Immature natural killer cell (primary cell): ENCODE results near the gene CD99. TPM values are rescaled to one million over a fixed set of nuclear protein-coding genes. Genes with fewer than 3 reads are reported as not detected.
"Not testable (repeated sequence)": the region's sequence is repeated elsewhere in the genome, so short reads cannot be mapped to it uniquely, and the experiment has no call there.

Source experiments
- DNase-seq, 3 donors: peaks; one replicate each; pipeline ENCODE4 v3.0.0; 2022; ENCODE audit warnings: mixed read lengths in 1 of 3
- H3K27ac Mint-ChIP-seq, 6 donors: one replicate each; pipeline ENCODE4 v1.8.0; 2020; ENCODE audit warnings: mixed read lengths in 6 of 6, mild to moderate bottlenecking in 5 of 6, inconsistent platforms in 4 of 6, moderate library complexity in 3 of 6
- H3K27me3 Mint-ChIP-seq, 3 donors: one replicate each; pipeline ENCODE4 v1.8.0; 2020 to 2021; ENCODE audit warnings: low read depth in 3 of 3, mild to moderate bottlenecking in 3 of 3, mixed read lengths in 3 of 3, moderate library complexity in 3 of 3, inconsistent platforms in 1 of 3
- H3K36me3 Mint-ChIP-seq, 3 donors: one replicate each; pipeline ENCODE4 v1.8.0; 2020; ENCODE audit warnings: mixed read lengths in 3 of 3, inconsistent platforms in 2 of 3, mild to moderate bottlenecking in 2 of 3
- H3K4me1 Mint-ChIP-seq, 2 donors: one replicate each; pipeline ENCODE4 v1.8.0; 2020; ENCODE audit warnings: inconsistent platforms in 2 of 2, mild to moderate bottlenecking in 2 of 2, mixed read lengths in 2 of 2, moderate library complexity in 1 of 2
- H3K4me3 Mint-ChIP-seq, 5 donors: one replicate each; pipeline ENCODE4 v1.8.0; 2020; ENCODE audit warnings: mild to moderate bottlenecking in 5 of 5, mixed read lengths in 5 of 5, inconsistent platforms in 3 of 5, moderate library complexity in 3 of 5
- H3K9me3 Mint-ChIP-seq, 6 donors: one replicate each; pipeline ENCODE4 v1.8.0; 2020; ENCODE audit warnings: mild to moderate bottlenecking in 6 of 6, mixed read lengths in 6 of 6, inconsistent platforms in 4 of 6, moderate library complexity in 3 of 6
- polyA plus RNA-seq, 3 donors: library from polyadenylated mRNA; unstranded; fragments of 300-500 nt; fragmentation: Illumina TruSeq; gene quantifications; one replicate each; pipeline ENCODE4 v1.2.3, GENCODE V29; 2021

CD99 gene
- polyA plus RNA-seq, 3 donors from 2014 or later: 479 to 672 (median 543) TPM

DNA sequence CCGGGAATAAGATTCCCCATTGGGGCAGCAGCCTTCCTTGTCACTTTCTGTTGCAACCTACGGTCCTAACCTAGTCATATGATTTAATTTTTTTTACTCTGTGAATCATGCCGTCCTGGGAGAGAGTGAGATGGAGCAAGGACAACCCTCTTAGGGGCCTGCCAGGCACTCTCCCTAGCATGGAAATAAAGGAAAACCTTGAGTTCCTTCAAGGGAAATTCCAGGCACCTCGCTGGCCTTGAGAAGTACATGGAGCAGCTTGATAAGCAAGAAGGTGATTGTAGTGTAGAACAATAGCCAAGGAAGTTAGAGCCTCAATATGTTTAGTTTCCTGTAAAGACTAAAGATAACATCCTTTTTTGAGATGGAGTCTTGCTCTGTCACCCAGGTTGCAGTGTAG lies 71.6 kb downstream of the CD99 start:
- H3K4me3 Mint-ChIP-seq, H3K9me3 Mint-ChIP-seq, DNase-seq, H3K27ac Mint-ChIP-seq, H3K36me3 Mint-ChIP-seq, H3K4me1 Mint-ChIP-seq: not testable (repeated sequence)
- peaks cover 0 to 14% (median 0%) of the 10 kb centered on the region in 3 donors for H3K27me3 Mint-ChIP-seq

DNA sequence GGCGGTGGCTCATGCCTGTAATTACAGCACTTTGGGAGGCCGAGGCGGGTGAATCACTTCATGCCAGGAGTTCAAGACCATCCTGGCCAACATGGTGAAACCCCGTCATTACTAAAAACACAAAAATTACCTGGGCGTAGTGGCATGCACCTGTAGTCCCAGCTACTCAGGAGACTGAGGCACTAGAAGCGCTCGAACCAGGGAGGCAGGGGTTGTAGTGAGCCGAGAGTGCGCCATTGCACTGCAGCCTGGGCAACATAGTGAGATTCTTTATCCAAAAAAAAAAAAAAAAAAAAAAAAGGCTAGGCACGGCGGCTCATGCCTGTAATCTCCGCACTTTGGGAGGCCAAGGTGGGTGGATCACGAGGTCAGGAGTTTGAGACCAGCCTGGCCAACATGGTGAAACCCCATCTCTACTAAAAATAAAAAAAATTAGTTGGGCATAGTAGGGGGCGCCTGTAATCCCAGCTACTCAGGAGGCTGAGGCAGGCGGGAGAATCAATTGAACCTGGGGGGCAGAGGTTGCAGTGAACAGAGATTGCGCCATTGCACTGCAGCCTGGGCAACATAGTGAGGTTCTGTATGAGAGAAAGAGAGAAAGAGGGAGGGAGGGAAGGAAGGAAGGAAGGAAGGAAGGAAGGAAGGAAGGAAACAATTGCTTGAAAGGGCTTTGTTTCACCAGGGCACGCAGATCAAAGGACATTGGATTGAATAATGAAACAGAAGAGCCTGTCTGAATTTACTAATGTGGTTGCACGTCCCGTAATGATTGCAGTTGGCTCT lies 73.9 kb downstream of the CD99 start:
- not testable (repeated sequence) for H3K9me3 Mint-ChIP-seq, H3K4me3 Mint-ChIP-seq, H3K4me1 Mint-ChIP-seq, DNase-seq, H3K27ac Mint-ChIP-seq, H3K27me3 Mint-ChIP-seq, H3K36me3 Mint-ChIP-seq

DNA sequence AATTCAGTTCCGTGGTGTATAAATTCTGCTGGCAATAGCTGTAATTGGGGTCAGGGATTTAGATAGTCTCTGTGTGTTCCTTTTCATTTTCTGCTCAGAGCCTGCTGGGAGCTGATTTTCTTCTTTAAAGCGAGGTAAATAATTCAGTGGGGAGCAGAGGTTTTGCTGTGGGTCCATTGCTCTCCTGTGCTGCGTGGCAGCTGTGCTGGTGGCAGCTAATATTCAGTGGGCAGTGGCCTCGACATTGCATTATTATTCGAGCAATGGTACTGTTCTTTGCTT lies 74.4 kb downstream of the CD99 start:
- peaks cover 0 to 8% (median 0%) of the 10 kb centered on the region in 3 donors for H3K27me3 Mint-ChIP-seq
- H3K4me3 Mint-ChIP-seq: no peak overlapping the region
- DNase-seq: no peak
- H3K4me1 Mint-ChIP-seq: no peaks in the 10 kb centered on the region
- peaks cover 0 to 6% (median 0%) of the 10 kb centered on the region in 3 donors for H3K36me3 Mint-ChIP-seq
- no peak overlapping the region for H3K27ac Mint-ChIP-seq
- H3K9me3 Mint-ChIP-seq: no peaks in the 10 kb centered on the region

DNA sequence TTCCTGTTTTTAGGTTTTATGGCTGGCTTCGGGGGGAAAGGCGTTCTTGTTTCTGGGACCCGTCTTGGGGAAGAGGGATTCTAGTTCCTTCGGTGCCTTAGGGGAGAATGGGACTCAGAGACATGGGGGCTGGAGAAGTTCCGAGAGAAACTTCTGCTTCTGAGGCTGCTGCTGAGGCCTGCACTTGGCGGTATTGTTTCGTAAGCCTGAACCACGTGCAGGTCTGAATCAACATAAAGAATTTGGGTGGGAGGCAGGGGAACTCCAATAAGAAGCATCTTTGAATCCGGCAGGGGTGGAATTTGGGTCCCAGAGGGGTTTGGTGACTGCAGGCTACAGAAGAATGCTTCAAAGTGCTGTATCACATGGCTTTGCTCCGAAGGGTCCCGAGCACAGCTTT lies 75.8 kb downstream of the CD99 start:
- Mint-ChIP-seq H3K27ac (no peak overlapping the region), H3K27me3 (peaks cover 0 to 4% (median 0%) of the 10 kb centered on the region in 3 donors), H3K36me3 (no peaks in the 10 kb centered on the region), H3K9me3 (no peaks in the 10 kb centered on the region), H3K4me1 (no peaks in the 10 kb centered on the region), H3K4me3 (no peak overlapping the region)
- DNase-seq: no peak

DNA sequence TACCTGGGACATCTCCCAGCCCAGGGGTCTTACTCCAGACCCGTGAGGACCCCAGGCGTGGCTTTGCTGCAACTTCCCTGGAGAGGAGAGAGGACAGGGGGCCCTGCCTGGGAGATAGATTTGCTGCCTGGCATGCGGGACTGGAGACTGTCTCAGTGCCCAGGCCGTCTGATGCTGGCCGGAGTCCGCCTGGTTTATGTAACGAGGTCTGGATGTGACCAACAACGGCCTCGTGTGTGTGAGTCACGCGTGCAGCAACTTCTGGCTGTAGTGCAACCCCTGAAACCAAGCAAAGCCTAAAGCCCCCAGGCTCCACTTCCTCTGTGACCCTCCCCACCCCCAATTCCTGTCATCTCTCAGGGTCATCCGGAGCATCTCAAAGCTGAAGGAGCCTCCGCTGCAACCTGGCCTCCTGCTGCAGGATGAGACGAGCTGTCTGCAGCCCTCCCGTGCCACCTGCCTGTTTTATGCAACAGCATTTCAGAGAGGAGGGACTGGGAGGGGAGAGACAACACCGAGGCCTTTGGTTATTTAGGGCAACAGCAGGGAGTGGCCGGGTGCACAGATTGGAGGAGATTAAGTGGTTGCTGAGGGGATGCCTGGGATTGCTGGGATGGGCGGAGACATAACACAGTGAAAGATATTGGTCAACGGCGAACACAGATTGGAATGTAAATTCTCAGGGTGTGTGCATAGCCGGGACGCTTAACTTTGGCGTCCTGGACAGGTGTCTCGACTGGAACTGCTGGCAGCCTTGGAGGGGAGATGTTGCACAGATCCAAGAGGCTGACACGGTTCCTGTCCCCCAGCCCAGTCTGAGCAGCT lies 76.7 kb downstream of the CD99 start:
- Mint-ChIP-seq H3K4me1 (no peaks in the 10 kb centered on the region), H3K36me3 (no peaks in the 10 kb centered on the region), H3K27ac (no peak overlapping the region), H3K27me3 (peaks cover 0 to 4% (median 0%) of the 10 kb centered on the region in 3 donors), H3K9me3 (no peaks in the 10 kb centered on the region), H3K4me3 (no peak overlapping the region)
- no peak for DNase-seq

DNA sequence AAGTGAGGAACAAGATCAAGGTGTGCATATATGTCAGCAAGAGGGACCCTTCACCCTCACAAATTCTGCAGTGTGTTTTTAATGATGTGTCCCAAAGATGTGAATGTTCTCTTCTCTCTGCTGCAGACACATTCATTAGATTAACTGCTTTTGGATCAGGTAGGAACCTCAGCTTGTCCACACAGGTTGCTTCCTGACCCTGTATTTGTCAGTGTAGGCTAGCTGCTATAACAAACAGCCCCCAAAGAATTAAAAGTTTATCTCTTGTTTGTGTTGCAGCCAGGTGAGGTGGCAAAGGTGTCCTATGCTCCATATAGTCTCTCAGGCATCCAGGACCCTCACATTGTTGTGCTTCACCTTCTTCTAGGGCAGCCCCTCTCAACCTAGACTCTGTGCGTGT lies 78.5 kb downstream of the CD99 start:
- peaks cover 0 to 3% (median 0%) of the 10 kb centered on the region in 3 donors for H3K36me3 Mint-ChIP-seq
- peaks cover 0 to 2% (median 2%) of the 10 kb centered on the region in 3 donors for H3K27me3 Mint-ChIP-seq
- no peak for DNase-seq
- H3K4me1 Mint-ChIP-seq: no peaks in the 10 kb centered on the region
- no peak overlapping the region for H3K4me3 Mint-ChIP-seq
- peaks cover 0 to 2% (median 0%) of the 10 kb centered on the region in 6 donors for H3K9me3 Mint-ChIP-seq
- no peak overlapping the region for H3K27ac Mint-ChIP-seq

DNA sequence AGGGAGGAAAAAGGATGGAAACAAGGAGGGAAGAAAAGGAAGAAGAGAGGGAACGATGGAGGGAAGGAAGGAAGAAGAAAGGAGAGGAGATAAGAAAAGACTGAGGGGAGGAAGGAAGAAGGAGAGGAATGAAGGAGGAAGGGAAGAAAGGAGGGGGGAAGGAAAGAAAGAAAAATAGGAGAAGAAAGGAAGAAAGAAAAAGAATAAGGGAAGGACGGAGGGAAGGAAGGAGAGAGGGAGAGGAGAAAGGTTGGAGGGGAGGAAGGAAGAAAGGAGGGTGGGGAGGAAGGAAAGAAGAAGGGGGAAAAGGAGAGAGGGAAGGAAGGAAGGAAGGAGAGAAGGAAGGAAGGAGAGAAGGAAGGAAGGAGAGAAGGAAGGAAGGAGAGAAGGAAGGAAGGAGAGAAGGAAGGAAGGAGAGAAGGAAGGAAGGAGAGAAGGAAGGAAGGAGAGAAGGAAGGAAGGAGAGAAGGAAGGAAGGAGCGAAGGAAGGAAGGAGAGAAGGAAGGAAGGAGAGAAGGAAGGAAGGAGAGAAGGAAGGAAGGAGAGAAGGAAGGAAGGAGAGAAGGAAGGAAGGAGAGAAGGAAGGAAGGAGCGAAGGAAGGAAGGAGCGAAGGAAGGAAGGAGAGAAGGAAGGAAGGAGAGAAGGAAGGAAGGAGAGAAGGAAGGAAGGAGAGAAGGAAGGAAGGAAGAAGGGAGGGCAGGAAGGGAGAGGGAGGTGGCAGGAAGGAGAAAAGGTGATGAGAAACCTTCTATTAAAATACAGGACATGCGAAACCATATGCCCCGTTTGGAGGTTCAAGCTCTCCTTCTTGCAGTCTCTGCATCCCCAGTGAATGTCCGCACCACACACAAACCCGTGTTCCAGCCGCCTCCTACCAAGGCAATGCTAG lies 82.3 kb downstream of the CD99 start:
- not testable (repeated sequence) for H3K4me3 Mint-ChIP-seq, H3K4me1 Mint-ChIP-seq, H3K27ac Mint-ChIP-seq, H3K27me3 Mint-ChIP-seq, DNase-seq, H3K9me3 Mint-ChIP-seq, H3K36me3 Mint-ChIP-seq

DNA sequence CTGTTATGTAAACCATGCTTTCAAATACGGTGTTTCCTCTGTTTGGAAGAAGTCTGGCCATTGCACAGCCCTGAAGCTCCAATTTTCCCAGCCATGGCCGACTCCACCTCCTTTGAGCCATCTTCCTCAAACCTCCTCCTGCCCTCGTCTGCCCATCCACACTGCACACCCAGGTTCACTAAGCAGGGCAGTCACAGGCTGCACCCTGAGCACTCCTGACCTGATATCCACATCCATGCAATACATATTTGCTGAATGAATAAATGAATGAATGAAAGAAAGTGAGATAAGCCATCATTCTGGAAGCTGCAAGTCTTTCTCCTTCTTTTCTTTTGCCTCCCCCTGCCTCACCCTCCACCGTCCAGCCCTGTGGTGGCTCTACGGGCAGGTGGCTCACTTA lies 83.0 kb downstream of the CD99 start:
- DNase-seq: no peak
- H3K27ac Mint-ChIP-seq: peak overlapping the region in 1 of 6 donors; percentile 47
- H3K36me3 Mint-ChIP-seq: peaks cover 0 to 5% (median 0%) of the 10 kb centered on the region in 3 donors
- H3K4me3 Mint-ChIP-seq: no peak overlapping the region
- H3K9me3 Mint-ChIP-seq: peaks cover 0 to 8% (median 0%) of the 10 kb centered on the region in 6 donors
- peaks cover 0 to 5% (median 1%) of the 10 kb centered on the region in 3 donors for H3K27me3 Mint-ChIP-seq
- no peaks in the 10 kb centered on the region for H3K4me1 Mint-ChIP-seq

DNA sequence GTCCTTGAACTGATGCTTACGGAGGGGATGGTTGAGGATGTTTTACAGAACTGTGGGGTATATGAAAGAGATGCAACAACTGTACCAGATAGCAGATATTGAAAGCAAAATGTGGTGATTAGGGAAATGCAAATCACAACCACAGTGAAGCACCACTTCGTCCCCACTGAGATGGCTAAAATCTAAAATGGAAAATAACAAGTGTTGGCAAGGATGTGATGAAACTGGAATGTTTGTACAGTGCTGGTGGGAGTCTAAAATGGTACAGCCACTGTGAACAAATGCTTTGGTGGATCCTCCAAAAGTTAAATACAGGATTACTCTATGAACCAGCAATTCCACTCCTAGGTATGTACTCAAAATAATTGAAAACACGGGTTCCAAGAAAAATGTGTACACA lies 83.7 kb downstream of the CD99 start:
- Mint-ChIP-seq H3K4me1 (no peaks in the 10 kb centered on the region), H3K36me3 (peaks cover 0 to 5% (median 0%) of the 10 kb centered on the region in 3 donors), H3K4me3 (no peak overlapping the region), H3K27ac (no peak overlapping the region), H3K27me3 (peaks cover 0 to 5% (median 1%) of the 10 kb centered on the region in 3 donors), H3K9me3 (peaks cover 0 to 8% (median 0%) of the 10 kb centered on the region in 6 donors)
- no peak for DNase-seq

DNA sequence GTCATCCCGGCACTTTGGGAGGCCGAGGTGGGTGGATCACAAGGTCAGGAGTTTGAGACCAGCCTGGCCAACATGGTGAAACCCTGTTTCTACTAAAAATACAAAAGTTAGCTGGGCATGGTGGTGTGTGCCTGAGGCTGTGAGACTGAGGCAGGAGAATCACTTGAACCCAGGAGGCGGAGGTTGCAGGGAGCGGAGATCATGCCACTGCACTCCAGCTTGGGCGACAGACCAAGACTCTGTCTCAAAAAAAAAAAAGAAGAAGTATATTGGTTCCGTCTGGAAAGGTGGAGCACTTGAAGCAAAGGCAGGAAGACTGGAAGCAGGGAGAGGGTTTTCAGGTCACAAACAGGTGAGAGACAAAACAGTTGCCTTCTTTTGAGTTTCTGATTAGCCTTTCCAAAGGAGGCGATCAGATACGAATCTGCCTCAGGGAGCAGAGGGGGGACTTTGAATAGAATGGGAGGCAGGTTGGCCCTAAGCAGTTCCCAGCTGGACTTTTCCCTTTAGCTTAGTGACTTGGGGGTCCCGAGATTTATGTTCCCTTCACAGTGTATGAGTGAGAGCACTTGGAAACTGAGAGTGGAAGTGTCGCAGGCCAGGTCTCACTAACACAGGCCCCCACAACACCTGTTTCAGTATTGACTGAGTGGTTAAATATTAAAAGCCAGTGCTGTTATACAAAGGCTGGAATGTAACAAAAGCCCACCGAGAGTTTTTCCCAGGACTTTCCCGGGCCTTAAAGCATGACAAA lies 89.6 kb downstream of the CD99 start:
- not testable (repeated sequence) for H3K4me3 Mint-ChIP-seq, H3K27ac Mint-ChIP-seq, H3K4me1 Mint-ChIP-seq, DNase-seq, H3K36me3 Mint-ChIP-seq, H3K27me3 Mint-ChIP-seq, H3K9me3 Mint-ChIP-seq

DNA sequence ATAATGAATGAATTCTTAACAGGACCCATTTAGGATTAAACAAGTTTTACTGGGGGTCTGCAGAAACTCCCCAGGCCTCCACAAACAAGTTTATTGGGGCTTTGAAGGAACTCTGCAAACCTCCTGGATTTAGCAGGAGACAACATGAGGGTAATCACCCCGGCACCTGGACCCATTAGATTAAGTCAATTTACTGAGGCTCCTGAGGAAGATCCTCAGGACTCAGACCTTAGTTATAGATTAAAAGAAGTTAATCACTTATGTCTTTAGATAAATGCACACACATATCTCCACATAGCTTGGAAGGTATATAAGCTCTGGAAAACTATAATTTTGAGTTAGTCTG lies 90.1 kb downstream of the CD99 start:
- peaks cover 0 to 3% (median 0%) of the 10 kb centered on the region in 3 donors for H3K27me3 Mint-ChIP-seq
- no peak for DNase-seq
- no peak overlapping the region for H3K4me3 Mint-ChIP-seq
- H3K9me3 Mint-ChIP-seq: no peaks in the 10 kb centered on the region
- H3K36me3 Mint-ChIP-seq: no peaks in the 10 kb centered on the region
- H3K4me1 Mint-ChIP-seq: peaks cover 0 to 2% of the 10 kb centered on the region in 2 donors
- H3K27ac Mint-ChIP-seq: no peak overlapping the region

DNA sequence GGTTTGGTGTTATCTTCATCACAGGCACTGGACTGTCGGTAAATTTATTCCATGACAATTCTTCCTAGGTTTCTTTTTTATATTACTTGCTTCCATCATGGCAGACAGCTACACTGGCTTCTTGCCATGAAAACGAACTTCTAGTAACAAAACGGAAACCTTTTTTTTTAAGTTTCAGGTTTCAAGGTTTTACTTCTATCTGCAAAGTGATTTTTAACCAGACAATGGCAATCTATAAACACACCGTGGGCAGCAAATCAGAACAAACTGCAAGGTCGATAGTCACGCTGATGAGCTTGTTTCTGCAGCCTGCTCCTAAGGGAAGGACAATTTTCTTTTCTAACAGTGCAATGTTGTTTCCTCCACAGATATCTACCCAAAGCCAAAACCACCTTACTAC lies 90.6 kb downstream of the CD99 start:
- Mint-ChIP-seq H3K36me3 (no peaks in the 10 kb centered on the region), H3K4me3 (no peak overlapping the region), H3K4me1 (peaks cover 0 to 2% of the 10 kb centered on the region in 2 donors), H3K27me3 (peaks cover 0 to 3% (median 0%) of the 10 kb centered on the region in 3 donors), H3K27ac (no peak overlapping the region), H3K9me3 (no peaks in the 10 kb centered on the region)
- no peak for DNase-seq

DNA sequence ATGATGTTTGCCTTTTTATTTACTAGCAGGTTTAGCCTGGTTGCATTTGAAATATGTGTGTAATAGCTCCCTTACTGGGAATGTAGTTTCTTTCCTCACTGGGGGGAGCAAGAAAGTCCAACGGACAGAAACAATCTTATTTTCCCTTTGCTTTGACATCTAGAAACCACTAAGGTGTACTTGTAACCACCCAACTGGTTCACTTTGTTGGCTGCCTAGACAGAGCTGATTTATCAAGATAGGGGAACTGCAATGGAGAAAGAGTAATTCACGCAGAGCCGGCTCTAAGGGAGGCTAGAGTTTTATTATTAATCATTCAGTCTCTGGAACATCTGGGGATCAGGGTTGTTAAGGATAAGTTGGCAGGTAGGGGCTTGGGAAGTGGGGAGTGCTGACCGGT lies 91.1 kb downstream of the CD99 start:
- Mint-ChIP-seq H3K9me3 (no peaks in the 10 kb centered on the region), H3K36me3 (no peaks in the 10 kb centered on the region), H3K4me1 (peaks cover 0 to 2% of the 10 kb centered on the region in 2 donors), H3K4me3 (no peak overlapping the region), H3K27ac (no peak overlapping the region), H3K27me3 (peaks cover 0 to 3% (median 0%) of the 10 kb centered on the region in 3 donors)
- DNase-seq: no peak
